ENCODE measurements around the gene PDE2A. TPM values are rescaled to one million over a fixed set of nuclear protein-coding genes. Genes with fewer than 3 reads are reported as not detected.

PDE2A gene
- total and polyA plus RNA-seq, 2 of the 4 experiments (the other 2 are of a cell fraction): 0.02 TPM; not detected in 1

GRCh38 chr11:72609476-72609875 lies 64.7 kb downstream of the PDE2A start:
- Histone ChIP-seq H3K4ac (ENCODE audit: low read depth, low read length) (no peak overlapping the region), H3K79me1 (ENCODE audit: low read depth in 1 of 2, low read length in 2 of 2) (no peaks in the 10 kb centered on the region), H3K27ac (ENCODE audit: insufficient read depth, low read length) (no peak overlapping the region), H4K91ac (ENCODE audit: insufficient read depth, low read depth, low read length) (no peak overlapping the region), H2AK5ac (ENCODE audit: low read depth, low read length) (no peak overlapping the region), H3K56ac (ENCODE audit: extremely low read depth, insufficient read depth, low read length) (no peak overlapping the region), H4K20me1 (ENCODE audit: insufficient read depth, low read length) (no peaks in the 10 kb centered on the region), H3K14ac (replicated peaks; ENCODE audit: low read depth, low read length) (no peak overlapping the region), H3K18ac (ENCODE audit: low read depth, low read length) (no peak overlapping the region), H2BK20ac (ENCODE audit: low read depth, low read length) (no peak overlapping the region), H2AK9ac (replicated peaks; ENCODE audit: low read depth, low read length, poor library complexity) (peak overlapping the region; percentile 75), H3K9me3 (ENCODE audit: control insufficient read depth, insufficient read depth, low read length) (no peaks in the 10 kb centered on the region), H3K23ac (ENCODE audit: low read depth, low read length) (no peak overlapping the region), H2AFZ (replicated peaks; ENCODE audit: low read length, poor library complexity) (no peak overlapping the region), H3K9ac (ENCODE audit: low read depth, low read length) (no peak overlapping the region), H4K8ac (ENCODE audit: low read depth in 2 of 2, low read length in 2 of 2) (no peak overlapping the region), H2BK120ac (ENCODE audit: low read depth, low read length) (no peak overlapping the region), H3K27me3 (ENCODE audit: control insufficient read depth, insufficient read depth, low read length) (peaks cover 88% of the 10 kb centered on the region), H2BK15ac (ENCODE audit: low read depth, low read length) (no peak overlapping the region), H3K4me2 (ENCODE audit: low read depth, low read length) (no peak overlapping the region), H3K4me3 (ENCODE audit: insufficient read depth, low read depth, low read length) (no peak overlapping the region), H3K36me3 (ENCODE audit: control insufficient read depth, insufficient read depth, low read length) (no peaks in the 10 kb centered on the region), H3K9me1 (ENCODE audit: insufficient read depth, low read length) (no peaks in the 10 kb centered on the region), H4K5ac (ENCODE audit: low read depth, low read length) (no peak overlapping the region), H2BK5ac (ENCODE audit: low read depth, low read length, poor library complexity, severe bottlenecking) (no peak overlapping the region), H3K4me1 (ENCODE audit: control insufficient read depth, insufficient read depth, low read length) (no peaks in the 10 kb centered on the region)
- no TSS peak for BruUV-seq (replicated peaks)
- TF ChIP-seq RAD21 (IDR thresholded peaks at IDR 0.05; ENCODE audit: low read length) (no peak), POLR2A (IDR thresholded peaks at IDR 0.05; ENCODE audit: low read depth, low read length) (no peak), FOS (IDR thresholded peaks at IDR 0.05; ENCODE audit: low read depth, low read length) (no peak), USF2 (IDR thresholded peaks at IDR 0.05; ENCODE audit: low read depth, low read length) (no peak), CEBPB (IDR thresholded peaks at IDR 0.05; ENCODE audit: low read depth, low read length) (no peak), MXI1 (IDR thresholded peaks at IDR 0.05; ENCODE audit: borderline replicate concordance, low read depth, low read length) (no peak), RFX5 (IDR thresholded peaks at IDR 0.05; ENCODE audit: low read depth, low read length) (no peak), CHD1 (IDR thresholded peaks at IDR 0.05; ENCODE audit: low read depth, low read length) (no peak), MAZ (IDR thresholded peaks at IDR 0.05; ENCODE audit: borderline replicate concordance, low read depth, low read length) (no peak), SMC3 (IDR thresholded peaks at IDR 0.05; ENCODE audit: low read depth, low read length) (no peak), RCOR1 (IDR thresholded peaks at IDR 0.05; ENCODE audit: insufficient replicate concordance, low read length) (no peak), BHLHE40 (IDR thresholded peaks at IDR 0.05; ENCODE audit: low read depth, low read length) (no peak), MAFK (IDR thresholded peaks at IDR 0.05; ENCODE audit: low read depth, low read length) (no peak)
- TF ChIP-seq, protein P1, sequence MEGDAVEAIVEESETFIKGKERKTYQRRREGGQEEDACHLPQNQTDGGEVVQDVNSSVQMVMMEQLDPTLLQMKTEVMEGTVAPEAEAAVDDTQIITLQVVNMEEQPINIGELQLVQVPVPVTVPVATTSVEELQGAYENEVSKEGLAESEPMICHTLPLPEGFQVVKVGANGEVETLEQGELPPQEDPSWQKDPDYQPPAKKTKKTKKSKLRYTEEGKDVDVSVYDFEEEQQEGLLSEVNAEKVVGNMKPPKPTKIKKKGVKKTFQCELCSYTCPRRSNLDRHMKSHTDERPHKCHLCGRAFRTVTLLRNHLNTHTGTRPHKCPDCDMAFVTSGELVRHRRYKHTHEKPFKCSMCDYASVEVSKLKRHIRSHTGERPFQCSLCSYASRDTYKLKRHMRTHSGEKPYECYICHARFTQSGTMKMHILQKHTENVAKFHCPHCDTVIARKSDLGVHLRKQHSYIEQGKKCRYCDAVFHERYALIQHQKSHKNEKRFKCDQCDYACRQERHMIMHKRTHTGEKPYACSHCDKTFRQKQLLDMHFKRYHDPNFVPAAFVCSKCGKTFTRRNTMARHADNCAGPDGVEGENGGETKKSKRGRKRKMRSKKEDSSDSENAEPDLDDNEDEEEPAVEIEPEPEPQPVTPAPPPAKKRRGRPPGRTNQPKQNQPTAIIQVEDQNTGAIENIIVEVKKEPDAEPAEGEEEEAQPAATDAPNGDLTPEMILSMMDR (conservative IDR thresholded peaks at IDR 0.05; ENCODE audit: low read depth, low read length): no peak
- TF ChIP-seq, protein P2, sequence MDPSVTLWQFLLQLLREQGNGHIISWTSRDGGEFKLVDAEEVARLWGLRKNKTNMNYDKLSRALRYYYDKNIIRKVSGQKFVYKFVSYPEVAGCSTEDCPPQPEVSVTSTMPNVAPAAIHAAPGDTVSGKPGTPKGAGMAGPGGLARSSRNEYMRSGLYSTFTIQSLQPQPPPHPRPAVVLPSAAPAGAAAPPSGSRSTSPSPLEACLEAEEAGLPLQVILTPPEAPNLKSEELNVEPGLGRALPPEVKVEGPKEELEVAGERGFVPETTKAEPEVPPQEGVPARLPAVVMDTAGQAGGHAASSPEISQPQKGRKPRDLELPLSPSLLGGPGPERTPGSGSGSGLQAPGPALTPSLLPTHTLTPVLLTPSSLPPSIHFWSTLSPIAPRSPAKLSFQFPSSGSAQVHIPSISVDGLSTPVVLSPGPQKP (IDR thresholded peaks at IDR 0.05; ENCODE audit: borderline replicate concordance, low read depth, low read length): no peak
- DNase-seq (no peak), ATAC-seq (ENCODE audit: low read depth) (no peak)
- in situ Hi-C loops (cut with MboI; ENCODE audit: low sequenced_read_pairs) (no loop called here), dilution Hi-C loops (cut with HindIII; ENCODE audit: low sequenced_read_pairs, unreplicated experiment) (no loop called here), intact Hi-C loops (cut with micrococcal nuclease) (no loop called here)
- ChIA-PET POLR2A (ENCODE audit: unreplicated experiment) (no interaction called here), CTCF (no interaction called here)
- 71% methylated on average over 4 of the region's 8 CpGs; no CpG with 5 or more reads in 1 of the 2 experiments for WGBS, 2 experiments (ENCODE audit: extremely low coverage in 2 of 2, insufficient read length in 1 of 2)

Measured in IMR-90 (cell line).